Bone marrow (tissue), 2 donors: ENCODE measurements around the gene C12orf56.
A peak's percentile ranks its signal among the peaks of the same experiment; 100 is the strongest.

Experiments
- DNase-seq, 2 donors: peaks; one replicate each; lab custom pipeline; 2025; lab: John Stamatoyannopoulos, UW

Gene C12orf56

GRCh38 chr12:64390275-64390851 is at the start of gene C12orf56:
Gene C12orf56, minus strand, starts transcription at chr12:64390758. Its CDS starts 193 bp downstream, at chr12:64390565.
- DNase-seq, result no peak

GRCh38 chr12:64440100-64440499 is 49.5 kb upstream of the C12orf56 start:
- DNase-seq, result no peak

- no peak for DNase-seq
Observed at GRCh38 chr12:64433915-64434314, 43.4 kb upstream of the C12orf56 start.

GRCh38 chr12:64431791-64432190 is 41.2 kb upstream of the C12orf56 start:
- no peak for DNase-seq

- DNase-seq, result no peak
Observed at GRCh38 chr12:64430886-64431285, 40.3 kb upstream of the C12orf56 start.

GRCh38 chr12:64428956-64429355 is 38.4 kb upstream of the C12orf56 start:
- DNase-seq, result no peak

- DNase-seq, result no peak
Observed at GRCh38 chr12:64427988-64428387, 37.4 kb upstream of the C12orf56 start.

GRCh38 chr12:64419696-64420095 is 29.1 kb upstream of the C12orf56 start:
- DNase-seq, result no peak

GRCh38 chr12:64418209-64418608 is 27.7 kb upstream of the C12orf56 start:
- no peak for DNase-seq

- no peak for DNase-seq
Observed at GRCh38 chr12:64413884-64414283, 23.3 kb upstream of the C12orf56 start.

- no peak for DNase-seq
Observed at GRCh38 chr12:64412459-64412858, 21.9 kb upstream of the C12orf56 start.

- no peak for DNase-seq
Observed at GRCh38 chr12:64411427-64411826, 20.9 kb upstream of the C12orf56 start.

- no peak for DNase-seq
Observed at GRCh38 chr12:64407342-64408223, 17.0 kb upstream of the C12orf56 start.

- DNase-seq, result peak; percentile 19 to 83
Observed at GRCh38 chr12:64404470-64405256, 14.1 kb upstream of the C12orf56 start.

- peak; percentile 83 to 84 for DNase-seq
Observed at GRCh38 chr12:64403707-64404469, 13.3 kb upstream of the C12orf56 start, which contains the start of gene XPOT. Gene XPOT, plus strand, starts transcription at chr12:64404392. Its CDS starts 5,644 bp downstream, at chr12:64410036.

GRCh38 chr12:64402181-64402580 is 11.6 kb upstream of the C12orf56 start:
- no peak for DNase-seq

GRCh38 chr12:64400041-64400440 is 9.5 kb upstream of the C12orf56 start:
- DNase-seq, result no peak

GRCh38 chr12:64395739-64396138 is 5.2 kb upstream of the C12orf56 start:
- no peak for DNase-seq

GRCh38 chr12:64392221-64392620 is 1.7 kb upstream of the C12orf56 start:
- no peak for DNase-seq

- DNase-seq, result no peak
Observed at GRCh38 chr12:64389154-64389553, 1.4 kb downstream of the C12orf56 start.

- no peak for DNase-seq
Observed at GRCh38 chr12:64387197-64387816, 3.3 kb downstream of the C12orf56 start.
